Neural crest cell (in vitro differentiated cells): Measurements from ENCODE around the gene NCAN. TPM values are rescaled to one million over a fixed set of nuclear protein-coding genes. Genes with fewer than 3 reads are reported as not detected.

Source experiments
- DNase-seq: peaks from one replicate; pipeline ENCODE4 v3.0.0; 2021; ENCODE audit warnings: low read depth, mixed read lengths, low spot score
- H3K27ac Mint-ChIP-seq: one replicate; pipeline ENCODE4 v1.8.0; 2021; ENCODE audit warnings: mild to moderate bottlenecking, mixed read lengths; ENCODE audit not compliant: unreplicated experiment
- H3K27me3 Mint-ChIP-seq: 2 replicates; pipeline ENCODE4 v1.8.0; 2021; ENCODE audit warnings: low read depth, mild to moderate bottlenecking, mixed read lengths
- H3K36me3 Mint-ChIP-seq: 2 replicates; pipeline ENCODE4 v1.8.0; 2021; ENCODE audit warnings: low read depth, mild to moderate bottlenecking, mixed read lengths
- H3K4me1 Mint-ChIP-seq: 2 replicates; pipeline ENCODE4 v1.8.0; 2021; ENCODE audit warnings: mixed read lengths
- H3K4me3 Mint-ChIP-seq: one replicate; pipeline ENCODE4 v1.8.0; 2021; ENCODE audit warnings: mild to moderate bottlenecking, mixed read lengths
- H3K9me3 Mint-ChIP-seq: 2 replicates; pipeline ENCODE4 v1.8.0; 2021; ENCODE audit warnings: mixed read lengths
- total RNA-seq: library from RNA; stranded (reverse); gene quantifications from 2 replicates; pipeline ENCODE4 v1.2.1, GENCODE V29; 2021
- TF ChIP-seq, protein P1 (sequence below): fragments of 200-600 bp; sonication (generic); conservative IDR thresholded peaks from 2 replicates; pipeline ENCODE4 v1.5.0; 2021; ENCODE audit warnings: antibody characterized with exemption, mild to moderate bottlenecking

The NCAN gene
- total RNA-seq, 1 donor from 2014 or later: 12.3 TPM

- DNase-seq: no peak
- peaks cover 74% of the 10 kb centered on the region for H3K27me3 Mint-ChIP-seq
- no peak overlapping the region for H3K27ac Mint-ChIP-seq
- peaks cover 27% of the 10 kb centered on the region for H3K4me1 Mint-ChIP-seq
- no peak overlapping the region for H3K4me3 Mint-ChIP-seq
- H3K36me3 Mint-ChIP-seq: peaks cover 5% of the 10 kb centered on the region
- TF ChIP-seq, protein P1, sequence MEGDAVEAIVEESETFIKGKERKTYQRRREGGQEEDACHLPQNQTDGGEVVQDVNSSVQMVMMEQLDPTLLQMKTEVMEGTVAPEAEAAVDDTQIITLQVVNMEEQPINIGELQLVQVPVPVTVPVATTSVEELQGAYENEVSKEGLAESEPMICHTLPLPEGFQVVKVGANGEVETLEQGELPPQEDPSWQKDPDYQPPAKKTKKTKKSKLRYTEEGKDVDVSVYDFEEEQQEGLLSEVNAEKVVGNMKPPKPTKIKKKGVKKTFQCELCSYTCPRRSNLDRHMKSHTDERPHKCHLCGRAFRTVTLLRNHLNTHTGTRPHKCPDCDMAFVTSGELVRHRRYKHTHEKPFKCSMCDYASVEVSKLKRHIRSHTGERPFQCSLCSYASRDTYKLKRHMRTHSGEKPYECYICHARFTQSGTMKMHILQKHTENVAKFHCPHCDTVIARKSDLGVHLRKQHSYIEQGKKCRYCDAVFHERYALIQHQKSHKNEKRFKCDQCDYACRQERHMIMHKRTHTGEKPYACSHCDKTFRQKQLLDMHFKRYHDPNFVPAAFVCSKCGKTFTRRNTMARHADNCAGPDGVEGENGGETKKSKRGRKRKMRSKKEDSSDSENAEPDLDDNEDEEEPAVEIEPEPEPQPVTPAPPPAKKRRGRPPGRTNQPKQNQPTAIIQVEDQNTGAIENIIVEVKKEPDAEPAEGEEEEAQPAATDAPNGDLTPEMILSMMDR: no peak
- peaks cover 5% of the 10 kb centered on the region for H3K9me3 Mint-ChIP-seq
Observed at GRCh38 chr19:19260417-19261214, 48.9 kb downstream of the NCAN start.

DNA sequence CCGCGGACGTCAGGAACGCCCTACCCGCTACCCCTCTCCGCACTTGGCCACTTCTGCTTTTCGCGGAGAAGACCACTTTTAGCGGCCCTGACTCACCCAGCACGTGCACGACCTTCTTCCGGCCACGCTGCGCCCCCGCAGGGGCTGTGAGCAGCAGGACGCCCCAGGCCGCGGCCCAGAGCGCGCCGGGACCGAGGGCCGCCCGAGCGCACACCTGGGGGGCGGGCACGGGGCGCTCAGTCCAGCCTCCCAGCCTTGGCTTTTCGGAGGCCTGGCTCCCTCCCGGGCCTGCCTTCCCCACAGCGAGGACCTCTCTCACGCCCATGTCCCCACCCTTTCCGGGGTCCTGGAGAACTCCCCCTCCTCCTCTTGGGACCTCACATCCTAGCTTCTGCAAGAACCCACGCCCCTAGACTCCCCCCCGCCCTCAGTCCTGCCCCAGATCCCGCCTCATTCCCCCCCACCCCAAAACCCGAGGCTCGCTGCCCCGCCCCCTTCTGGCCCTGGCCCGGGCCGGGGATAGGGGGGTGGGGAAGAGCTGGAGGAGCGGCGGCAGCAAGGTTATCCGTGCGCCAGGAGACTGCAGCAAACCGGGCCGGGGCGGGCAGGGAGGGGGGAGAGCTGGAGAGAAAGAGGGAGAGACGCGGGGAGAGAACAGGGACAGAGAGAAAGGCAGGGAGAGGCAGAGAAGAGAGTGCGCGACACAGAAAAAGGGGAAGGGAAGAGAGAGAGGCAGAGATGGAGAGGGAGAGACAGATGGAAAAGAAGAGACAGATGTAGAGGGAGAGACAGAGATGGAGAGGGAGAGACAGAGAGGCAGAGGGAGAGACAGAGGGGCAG lies 49.8 kb downstream of the NCAN start:
- H3K36me3 Mint-ChIP-seq: peaks cover 2% of the 10 kb centered on the region
- peaks cover 18% of the 10 kb centered on the region for H3K4me1 Mint-ChIP-seq
- TF ChIP-seq, protein P1: no peak
- DNase-seq: no peak
- no peak overlapping the region for H3K27ac Mint-ChIP-seq
- peaks cover 71% of the 10 kb centered on the region for H3K27me3 Mint-ChIP-seq
- peaks cover 5% of the 10 kb centered on the region for H3K9me3 Mint-ChIP-seq
- no peak overlapping the region for H3K4me3 Mint-ChIP-seq

GRCh38 chr19:19262190-19263057 lies 50.7 kb downstream of the NCAN start:
- DNase-seq: no peak
- Mint-ChIP-seq H3K4me3 (no peak overlapping the region), H3K27me3 (peaks cover 66% of the 10 kb centered on the region), H3K27ac (no peak overlapping the region), H3K4me1 (peaks cover 13% of the 10 kb centered on the region), H3K9me3 (peaks cover 5% of the 10 kb centered on the region), H3K36me3 (no peaks in the 10 kb centered on the region)
- TF ChIP-seq, protein P1: peak; percentile 12

- DNase-seq: no peak
- no peak overlapping the region for H3K27ac Mint-ChIP-seq
- no peak overlapping the region for H3K4me3 Mint-ChIP-seq
- H3K4me1 Mint-ChIP-seq: peaks cover 13% of the 10 kb centered on the region
- no peaks in the 10 kb centered on the region for H3K36me3 Mint-ChIP-seq
- TF ChIP-seq, protein P1: no peak
- H3K9me3 Mint-ChIP-seq: peaks cover 5% of the 10 kb centered on the region
- H3K27me3 Mint-ChIP-seq: peaks cover 63% of the 10 kb centered on the region
Observed at GRCh38 chr19:19263886-19264487, 52.2 kb downstream of the NCAN start.

DNA sequence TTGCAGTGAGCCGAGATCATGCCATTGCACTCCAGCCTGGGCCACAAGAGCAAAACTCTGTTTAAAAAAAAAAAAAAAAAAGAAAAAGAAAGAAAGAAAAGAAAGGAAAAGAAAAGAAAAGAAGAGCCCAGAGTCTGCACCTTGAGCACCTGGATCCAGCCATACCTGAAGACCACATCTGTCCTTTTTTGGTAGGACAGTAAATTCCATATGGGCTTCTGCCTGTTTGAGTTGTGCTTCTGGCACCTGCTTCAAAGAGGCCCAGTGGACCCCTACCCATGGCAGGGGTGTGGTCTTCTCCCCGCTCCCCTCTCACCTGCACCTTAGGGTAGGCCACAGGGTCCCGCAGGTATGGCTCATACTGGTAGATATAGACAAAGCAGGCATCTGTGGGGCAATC lies 55.5 kb downstream of the NCAN start:
- TF ChIP-seq, protein P1: no peak
- no peak overlapping the region for H3K4me3 Mint-ChIP-seq
- peaks cover 35% of the 10 kb centered on the region for H3K27me3 Mint-ChIP-seq
- no peaks in the 10 kb centered on the region for H3K36me3 Mint-ChIP-seq
- no peak overlapping the region for H3K27ac Mint-ChIP-seq
- no peak for DNase-seq
- H3K4me1 Mint-ChIP-seq: peaks cover 4% of the 10 kb centered on the region
- H3K9me3 Mint-ChIP-seq: no peaks in the 10 kb centered on the region
